Measurements from ENCODE around the gene PRKN.
A peak's percentile ranks its signal among the peaks of the same experiment; 100 is the strongest.

PRKN gene

GRCh38 chr6:162154930-162155329, 572.6 kb downstream of the PRKN start:
- H3K4me3 ChIP-seq (ENCODE audit: low read depth, low read length) = no peak overlapping the region
- no peak for DNase-seq (ENCODE audit: low read depth, low spot score)
- TF ChIP-seq CTCF (IDR thresholded peaks at IDR 0.05; ENCODE audit: low read depth, low read length) = no peak
- in situ Hi-C loops (cut with HindIII; ENCODE audit: low sequenced_read_pairs) = no loop called here

GRCh38 chr6:162154001-162154400, 573.6 kb downstream of the PRKN start:
- H3K4me3 ChIP-seq (ENCODE audit: low read depth, low read length) = no peak overlapping the region
- TF ChIP-seq CTCF (IDR thresholded peaks at IDR 0.05; ENCODE audit: low read depth, low read length) = no peak
- no peak for DNase-seq (ENCODE audit: low read depth, low spot score)
- in situ Hi-C loops (cut with HindIII; ENCODE audit: low sequenced_read_pairs) = no loop called here

- no peak overlapping the region for H3K4me3 ChIP-seq (ENCODE audit: low read depth, low read length)
- no peak for DNase-seq (ENCODE audit: low read depth, low spot score)
- in situ Hi-C loops (cut with HindIII; ENCODE audit: low sequenced_read_pairs) = no loop called here
- TF ChIP-seq CTCF (IDR thresholded peaks at IDR 0.05; ENCODE audit: low read depth, low read length) = no peak
Measured at GRCh38 chr6:162153120-162153519, 574.4 kb downstream of the PRKN start.

- DNase-seq (ENCODE audit: low read depth, low spot score) = peak; percentile 66
- in situ Hi-C loops (cut with HindIII; ENCODE audit: low sequenced_read_pairs) = no loop called here
- TF ChIP-seq CTCF (IDR thresholded peaks at IDR 0.05; ENCODE audit: low read depth, low read length) = no peak
- H3K4me3 ChIP-seq (ENCODE audit: low read depth, low read length) = no peak overlapping the region
Measured at GRCh38 chr6:162151021-162151665, 576.4 kb downstream of the PRKN start.

- no peak for DNase-seq (ENCODE audit: low read depth, low spot score)
- in situ Hi-C loops (cut with HindIII; ENCODE audit: low sequenced_read_pairs) = no loop called here
Measured at GRCh38 chr6:162150295-162150694, 577.3 kb downstream of the PRKN start.

GRCh38 chr6:162149786-162150185, 577.8 kb downstream of the PRKN start:
- TF ChIP-seq CTCF (IDR thresholded peaks at IDR 0.05; ENCODE audit: low read depth, low read length) = no peak
- in situ Hi-C loops (cut with HindIII; ENCODE audit: low sequenced_read_pairs) = no loop called here
- no peak for DNase-seq (ENCODE audit: low read depth, low spot score)
- H3K4me3 ChIP-seq (ENCODE audit: low read depth, low read length) = no peak overlapping the region

More at GRCh38 chr6:162150295-162150694, 577.3 kb downstream of the PRKN start:
- TF ChIP-seq CTCF (IDR thresholded peaks at IDR 0.05; ENCODE audit: low read depth, low read length) = no peak
- no peak overlapping the region for H3K4me3 ChIP-seq (ENCODE audit: low read depth, low read length)

Data from astrocyte of the spinal cord (primary cell).